CD4-positive, alpha-beta T cell treated with Interleukin-6 at 100 ng/mL for 8 hours (primary cell): ENCODE data around the gene UGT1A5.
"Not testable (repeated sequence)": the region's sequence is repeated elsewhere in the genome, so short reads cannot be mapped to it uniquely, and the experiment has no call there.

ENCODE experiments used
- DNase-seq: peaks from one replicate; pipeline ENCODE4 v3.0.0-alpha.2; 2020; ENCODE audit warnings: mixed read lengths, low spot score

UGT1A5 gene

DNA sequence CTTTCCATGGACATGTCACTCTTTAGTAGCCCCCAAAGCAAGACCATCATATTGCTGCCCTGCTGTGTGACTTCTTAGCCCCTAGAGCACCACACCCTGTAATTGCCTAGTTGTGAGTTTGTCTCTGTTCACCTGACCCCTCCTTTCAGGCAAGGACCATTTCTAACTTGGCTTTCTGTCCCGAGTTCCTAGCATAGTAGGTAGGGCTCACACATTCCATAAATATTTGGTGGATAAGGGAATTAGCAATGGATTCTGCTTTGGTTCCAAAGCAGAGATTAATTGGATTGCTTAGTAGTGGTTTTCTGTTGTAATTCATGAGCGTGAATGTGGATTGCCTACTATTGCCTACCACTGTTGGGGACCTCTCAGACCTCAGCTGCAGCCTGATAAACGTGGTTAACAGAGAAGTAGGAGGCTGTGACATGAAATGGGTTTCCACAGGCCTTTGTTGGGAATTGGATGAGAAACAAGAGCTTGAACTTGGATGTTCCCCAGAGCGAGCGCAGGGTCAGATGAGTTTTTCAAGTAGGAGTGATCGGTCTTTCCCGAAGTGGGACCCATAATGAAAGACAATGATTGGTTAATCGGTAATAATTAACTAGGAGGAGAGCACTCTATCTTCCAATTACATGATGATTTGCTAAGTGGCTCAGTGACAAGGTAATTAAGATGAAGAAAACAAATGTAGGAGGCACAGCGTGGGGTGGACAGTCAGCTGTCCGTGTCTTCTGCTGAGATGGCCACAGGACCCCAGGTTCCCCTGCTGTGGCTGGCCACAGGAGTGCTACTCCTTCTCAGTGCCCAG is 34.0 kb downstream of the UGT1A5 start:
- DNase-seq, result no peak

- no peak for DNase-seq
Observed at GRCh38 chr2:233747283-233747544, 34.5 kb downstream of the UGT1A5 start.

DNA sequence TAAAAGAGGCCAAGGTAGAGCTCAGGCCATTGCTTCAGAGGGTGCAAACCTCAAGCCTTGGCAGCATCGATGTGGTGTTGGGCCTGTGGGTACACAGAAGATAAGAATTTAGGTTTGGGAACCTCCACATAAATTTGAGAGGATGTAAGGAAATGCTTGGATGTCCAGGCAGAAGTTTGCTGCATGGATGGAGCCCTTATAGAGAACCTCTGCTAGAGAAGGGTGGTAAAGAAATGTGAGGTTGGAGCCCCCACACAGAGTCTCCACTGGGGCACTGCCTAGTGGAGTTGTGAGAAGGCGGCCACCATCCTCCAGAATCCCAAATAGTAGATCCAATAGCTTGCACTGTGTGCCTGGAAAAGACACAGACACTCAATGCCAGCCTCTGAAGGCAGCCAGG is 38.0 kb downstream of the UGT1A5 start:
- DNase-seq, result not testable (repeated sequence)

GRCh38 chr2:233751212-233752009 is 38.7 kb downstream of the UGT1A5 start:
- not testable (repeated sequence) for DNase-seq

- no peak for DNase-seq
Observed at GRCh38 chr2:233754872-233755611, 42.3 kb downstream of the UGT1A5 start.

DNA sequence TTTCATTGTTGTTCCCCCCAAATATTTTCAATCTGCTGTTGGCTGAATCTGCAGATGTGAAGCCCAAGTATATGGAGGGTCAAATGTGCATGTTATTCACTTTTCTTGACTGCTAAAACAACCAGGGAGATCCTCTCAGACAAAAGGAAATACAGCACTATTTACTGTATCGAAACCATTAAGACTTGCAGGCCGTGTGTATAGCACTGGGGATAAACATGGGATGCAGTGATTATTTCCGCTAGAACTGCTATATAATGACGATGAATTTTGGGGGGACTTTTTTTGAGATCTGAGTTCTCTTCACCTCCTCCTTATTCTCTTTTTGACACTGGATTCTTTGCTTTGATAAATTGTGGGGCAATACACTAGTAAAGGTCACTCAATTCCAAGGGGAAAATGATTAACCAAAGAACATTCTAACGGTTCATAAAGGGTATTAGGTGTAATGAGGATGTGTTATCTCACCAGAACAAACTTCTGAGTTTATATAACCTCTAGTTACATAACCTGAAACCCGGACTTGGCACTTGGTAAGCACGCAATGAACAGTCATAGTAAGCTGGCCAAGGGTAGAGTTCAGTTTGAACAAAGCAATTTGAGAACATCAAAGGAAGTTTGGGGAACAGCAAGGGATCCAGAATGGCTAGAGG is 43.8 kb downstream of the UGT1A5 start:
- no peak for DNase-seq

DNA sequence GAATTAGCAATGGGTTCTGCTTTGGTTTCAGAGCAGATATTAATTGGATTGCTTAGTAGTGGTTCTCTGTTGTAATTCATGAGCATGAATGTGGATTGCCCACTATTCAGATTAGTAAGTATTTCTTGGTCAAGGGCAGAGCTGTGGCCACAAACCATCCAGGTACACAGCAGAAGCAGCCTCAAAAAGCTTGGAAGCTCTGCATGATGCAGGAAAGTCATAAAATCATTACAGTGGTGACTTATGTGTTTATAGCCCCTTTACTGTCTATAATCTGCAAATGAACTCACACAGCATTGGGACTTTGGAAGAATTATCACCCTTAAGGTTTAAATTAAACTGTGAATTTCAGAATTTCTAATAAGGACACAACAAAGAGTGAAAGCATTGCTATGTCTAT is 45.4 kb downstream of the UGT1A5 start:
- no peak for DNase-seq

- no peak for DNase-seq
Observed at GRCh38 chr2:233758849-233759248, 46.1 kb downstream of the UGT1A5 start.

DNA sequence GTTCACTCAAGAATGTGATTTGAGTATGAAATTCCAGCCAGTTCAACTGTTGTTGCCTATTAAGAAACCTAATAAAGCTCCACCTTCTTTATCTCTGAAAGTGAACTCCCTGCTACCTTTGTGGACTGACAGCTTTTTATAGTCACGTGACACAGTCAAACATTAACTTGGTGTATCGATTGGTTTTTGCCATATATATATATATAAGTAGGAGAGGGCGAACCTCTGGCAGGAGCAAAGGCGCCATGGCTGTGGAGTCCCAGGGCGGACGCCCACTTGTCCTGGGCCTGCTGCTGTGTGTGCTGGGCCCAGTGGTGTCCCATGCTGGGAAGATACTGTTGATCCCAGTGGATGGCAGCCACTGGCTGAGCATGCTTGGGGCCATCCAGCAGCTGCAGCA is 47.3 kb downstream of the UGT1A5 start, which contains the start of gene UGT1A1:
Gene UGT1A1 (plus strand): TSS at position 228 of the 400 bp plus-strand sequence. CDS start 18 bp downstream, at position 246.
- no peak for DNase-seq

DNA sequence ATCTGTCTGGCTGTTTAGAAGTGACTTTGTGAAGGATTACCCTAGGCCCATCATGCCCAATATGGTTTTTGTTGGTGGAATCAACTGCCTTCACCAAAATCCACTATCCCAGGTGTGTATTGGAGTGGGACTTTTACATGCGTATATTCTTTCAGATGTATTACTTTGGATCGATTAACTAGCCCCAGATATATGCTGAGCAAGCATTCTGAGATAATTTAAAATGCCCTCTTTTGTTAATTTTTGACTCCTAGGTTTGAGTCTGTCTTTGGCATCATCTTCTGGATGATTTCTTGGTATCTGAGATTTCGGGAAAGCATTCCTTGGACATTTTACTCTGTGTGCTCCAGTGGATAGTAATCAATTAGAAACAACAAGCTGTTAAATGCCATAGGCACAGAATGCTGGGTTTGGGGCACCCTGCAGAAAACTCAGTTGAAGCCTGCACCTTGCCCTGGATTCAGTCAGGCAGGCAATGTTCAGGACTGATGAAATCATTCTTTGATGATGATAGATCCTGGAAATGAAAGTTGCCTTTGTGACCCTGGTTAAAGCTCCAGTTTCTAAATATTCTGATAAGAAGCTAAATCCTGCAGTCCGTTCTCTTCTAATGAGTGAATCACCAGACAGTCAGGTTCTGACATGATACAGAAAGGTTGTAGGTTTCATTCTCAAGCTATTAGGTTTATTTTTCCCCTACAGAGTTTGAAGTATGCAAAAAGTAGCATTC is 48.5 kb downstream of the UGT1A5 start:
- DNase-seq, result no peak

DNA sequence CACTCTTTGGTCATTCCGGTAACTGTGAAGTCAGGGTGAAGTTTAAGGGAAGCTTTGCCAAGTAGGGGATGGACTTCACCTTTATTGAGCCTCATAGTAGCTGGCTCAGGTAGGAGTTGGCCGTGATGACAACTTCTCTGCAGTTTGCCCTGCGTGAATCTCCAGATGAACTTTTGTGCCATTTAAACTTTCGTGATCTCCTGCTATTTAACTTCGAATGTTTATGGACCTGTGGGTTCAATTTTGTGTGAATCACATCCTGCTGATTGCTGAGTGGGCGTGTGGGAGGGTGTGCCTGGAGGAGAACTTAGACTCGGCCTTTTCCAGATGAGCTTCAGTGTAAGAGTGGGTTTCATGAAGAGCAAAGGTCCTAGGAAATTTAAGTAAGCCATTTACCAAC is 51.6 kb downstream of the UGT1A5 start:
- DNase-seq, result no peak

GRCh38 chr2:233764761-233765160 is 52.1 kb downstream of the UGT1A5 start:
- no peak for DNase-seq

- DNase-seq, result no peak
Observed at GRCh38 chr2:233766416-233766815, 53.7 kb downstream of the UGT1A5 start.

DNA sequence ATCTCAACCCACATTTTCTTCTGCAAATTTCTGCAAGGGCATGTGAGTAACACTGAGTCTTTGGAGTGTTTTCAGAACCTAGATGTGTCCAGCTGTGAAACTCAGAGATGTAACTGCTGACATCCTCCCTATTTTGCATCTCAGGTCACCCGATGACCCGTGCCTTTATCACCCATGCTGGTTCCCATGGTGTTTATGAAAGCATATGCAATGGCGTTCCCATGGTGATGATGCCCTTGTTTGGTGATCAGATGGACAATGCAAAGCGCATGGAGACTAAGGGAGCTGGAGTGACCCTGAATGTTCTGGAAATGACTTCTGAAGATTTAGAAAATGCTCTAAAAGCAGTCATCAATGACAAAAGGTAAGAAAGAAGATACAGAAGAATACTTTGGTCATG is 55.4 kb downstream of the UGT1A5 start:
- DNase-seq, result no peak

- DNase-seq, result no peak
Observed at GRCh38 chr2:233769260-233769659, 56.6 kb downstream of the UGT1A5 start.

GRCh38 chr2:233772153-233772552 is 59.4 kb downstream of the UGT1A5 start:
- no peak for DNase-seq

DNA sequence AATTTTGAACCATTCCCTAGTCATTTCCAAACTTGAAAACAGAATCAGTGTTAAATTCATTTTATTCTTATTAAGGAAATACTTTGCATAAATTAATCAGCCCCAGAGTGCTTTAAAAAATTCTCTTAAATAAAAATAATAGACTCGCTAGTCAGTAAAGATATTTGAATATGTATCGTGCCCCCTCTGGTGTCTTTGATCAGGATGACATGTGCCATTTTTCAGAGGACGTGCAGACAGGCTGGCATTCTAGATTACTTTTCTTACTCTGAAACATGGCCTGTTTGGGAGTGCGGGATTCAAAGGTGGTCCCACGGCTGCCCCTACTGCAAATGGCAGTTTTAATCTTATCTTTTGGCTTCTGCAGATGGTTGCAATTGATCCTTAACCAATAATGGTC is 59.9 kb downstream of the UGT1A5 start:
- DNase-seq, result no peak

GRCh38 chr2:233773854-233774253 is 61.1 kb downstream of the UGT1A5 start:
- no peak for DNase-seq

DNA sequence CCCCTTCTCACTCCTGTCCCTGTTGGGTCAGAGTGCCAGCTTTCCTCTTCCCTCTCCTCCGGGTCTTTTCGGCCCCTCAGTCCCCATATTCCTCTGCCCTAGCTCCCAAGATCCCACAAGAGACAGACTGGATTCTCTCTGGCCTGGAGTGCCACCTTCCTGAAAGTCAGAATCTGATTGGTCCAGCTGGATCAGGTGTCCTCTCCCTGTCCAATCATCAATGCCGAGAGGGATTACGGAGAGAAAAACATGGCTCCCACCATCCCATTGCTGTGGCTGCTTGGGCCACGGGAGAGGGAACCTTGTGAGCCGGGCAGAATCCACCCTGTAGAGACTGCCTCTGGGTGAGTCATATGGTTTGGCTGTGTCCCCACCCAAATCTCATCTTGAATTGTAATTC is 62.7 kb downstream of the UGT1A5 start:
- DNase-seq, result no peak

DNA sequence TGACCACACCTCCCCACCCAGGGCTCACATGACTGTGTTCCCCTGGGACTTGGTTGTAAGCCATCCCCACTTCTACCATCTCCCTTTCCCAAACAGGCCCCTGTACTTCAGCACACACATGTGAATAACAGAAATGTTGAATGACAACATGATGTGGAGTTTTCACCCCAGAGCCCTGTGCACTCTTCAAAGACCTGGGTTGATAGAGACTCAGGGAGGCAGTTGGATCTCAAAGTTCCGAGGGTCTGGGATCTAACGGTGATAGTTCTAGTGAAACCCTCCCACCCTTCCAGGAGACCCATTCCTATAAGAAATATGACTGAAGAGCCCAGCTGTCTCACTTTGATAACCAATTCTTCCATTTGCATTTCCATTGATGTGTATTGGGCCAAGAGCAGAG is 65.3 kb downstream of the UGT1A5 start, which contains the start of gene MROH2A:
Gene MROH2A (plus strand): TSS at position 301 of the 400 bp plus-strand sequence. CDS start 1,029 bp downstream, outside the sequence.
- no peak for DNase-seq

DNA sequence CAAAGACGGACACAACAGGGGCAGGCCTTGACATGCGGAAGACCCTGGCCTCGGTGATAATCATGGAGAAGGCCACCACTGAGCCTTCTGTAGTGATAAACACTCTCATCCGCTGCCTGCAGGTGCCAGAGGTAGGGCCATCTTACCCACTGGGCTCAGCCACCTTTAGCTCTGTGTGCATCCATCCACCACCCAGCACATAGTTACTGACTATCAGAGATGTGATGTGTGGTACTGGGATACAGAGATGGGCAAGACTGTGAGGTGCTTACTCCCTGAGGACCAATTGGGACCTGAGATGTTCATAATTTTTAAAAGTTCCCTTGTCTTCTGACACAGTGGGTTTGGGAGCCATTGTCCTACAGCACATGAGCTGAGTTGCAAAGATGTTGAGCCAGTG is 67.0 kb downstream of the UGT1A5 start:
- no peak for DNase-seq
